Measurements from ENCODE around the gene OR10G8. TPM values are rescaled to one million over a fixed set of nuclear protein-coding genes. Genes with fewer than 3 reads are reported as not detected.

The OR10G8 gene
- total RNA-seq, 2 donors from 2014 or later, result 0.57 TPM; not detected in 1

DNA sequence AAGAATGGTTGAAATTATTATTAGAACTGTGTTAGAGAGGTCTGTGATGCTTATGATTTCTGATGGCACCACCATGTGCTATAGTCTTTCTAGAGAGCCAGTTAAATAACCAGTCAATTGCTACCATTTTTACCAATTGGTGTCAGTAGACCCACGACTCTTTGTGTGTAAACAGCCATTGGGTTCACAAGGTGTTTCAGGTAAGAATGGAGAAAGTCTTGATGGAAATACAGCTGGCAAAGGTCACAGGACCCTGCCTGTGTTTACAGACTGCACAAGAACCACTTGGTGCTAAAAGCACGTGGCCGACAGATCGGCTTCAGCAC is 45.0 kb downstream of the OR10G8 start:
- DNase-seq (ENCODE audit: low spot score), result no peak
- intact Hi-C loops (cut with DNase I), result loop anchor here (10.0 kb wide), 1 partner anchor 523 kb away; no protein-coding TSS in a partner anchor
- WGBS, result 67% methylated on average over 4 of the region's 4 CpGs
- Histone ChIP-seq H3K4me3 (no peak overlapping the region), H3K36me3 (no peaks in the 10 kb centered on the region), H3K27me3 (replicated peaks; ENCODE audit: insufficient read depth) (peaks cover 4% of the 10 kb centered on the region), H3K4me1 (replicated peaks) (no peaks in the 10 kb centered on the region), H3K27ac (no peak overlapping the region), H3K9me3 (no peaks in the 10 kb centered on the region)
- TF ChIP-seq POLR2AphosphoS5 (IDR thresholded peaks at IDR 0.05) (no peak), POLR2A (IDR thresholded peaks at IDR 0.05) (no peak), CTCF (IDR thresholded peaks at IDR 0.05) (no peak)

GRCh38 chr11:124072147-124072546 is 45.5 kb downstream of the OR10G8 start:
- Histone ChIP-seq H3K27me3 (replicated peaks; ENCODE audit: insufficient read depth) (peaks cover 4% of the 10 kb centered on the region), H3K36me3 (no peaks in the 10 kb centered on the region), H3K27ac (no peak overlapping the region), H3K4me1 (replicated peaks) (no peaks in the 10 kb centered on the region), H3K4me3 (no peak overlapping the region), H3K9me3 (no peaks in the 10 kb centered on the region)
- TF ChIP-seq POLR2AphosphoS5 (IDR thresholded peaks at IDR 0.05), result no peak
- TF ChIP-seq CTCF (IDR thresholded peaks at IDR 0.05), result no peak
- no peak for TF ChIP-seq POLR2A (IDR thresholded peaks at IDR 0.05)
- 86% methylated on average over 8 of the region's 8 CpGs for WGBS
- intact Hi-C loops (cut with DNase I), result loop anchor here (10.0 kb wide), 1 partner anchor 523 kb away; no protein-coding TSS in a partner anchor
- no peak for DNase-seq (ENCODE audit: low spot score)

DNA sequence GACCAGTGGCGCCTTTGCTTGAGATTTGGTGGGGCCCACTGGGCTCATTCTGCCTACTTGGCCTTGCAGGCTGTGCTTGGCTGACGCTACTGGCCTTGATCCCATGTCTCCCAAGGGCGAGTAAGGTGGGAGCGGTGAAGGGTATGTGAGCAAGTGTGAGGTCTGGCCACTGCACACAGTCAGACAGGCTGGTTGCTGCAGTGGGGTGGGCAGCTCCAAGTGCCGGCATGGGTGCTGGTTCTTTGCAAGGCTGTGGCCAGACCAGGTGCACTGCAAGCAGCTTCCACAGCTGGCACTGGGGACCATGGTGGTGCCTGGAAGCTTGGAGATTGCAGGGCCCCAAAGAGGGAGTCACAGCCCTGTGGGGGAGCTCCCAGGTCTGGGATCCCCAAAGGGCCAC is 48.0 kb downstream of the OR10G8 start:
- H3K27me3 ChIP-seq (replicated peaks; ENCODE audit: insufficient read depth), result peaks cover 3% of the 10 kb centered on the region
- WGBS, result 94% methylated on average over 5 of the region's 5 CpGs
- H3K4me1 ChIP-seq (replicated peaks), result no peaks in the 10 kb centered on the region
- H3K27ac ChIP-seq, result no peak overlapping the region
- DNase-seq (ENCODE audit: low spot score), result no peak
- H3K36me3 ChIP-seq, result no peaks in the 10 kb centered on the region
- TF ChIP-seq CTCF (IDR thresholded peaks at IDR 0.05) (no peak), POLR2A (IDR thresholded peaks at IDR 0.05) (no peak), POLR2AphosphoS5 (IDR thresholded peaks at IDR 0.05) (no peak)
- no peak overlapping the region for H3K4me3 ChIP-seq
- intact Hi-C loops (cut with DNase I), result loop anchor here (10.0 kb wide), 1 partner anchor 520 kb away; no protein-coding TSS in a partner anchor
- no peaks in the 10 kb centered on the region for H3K9me3 ChIP-seq

DNA sequence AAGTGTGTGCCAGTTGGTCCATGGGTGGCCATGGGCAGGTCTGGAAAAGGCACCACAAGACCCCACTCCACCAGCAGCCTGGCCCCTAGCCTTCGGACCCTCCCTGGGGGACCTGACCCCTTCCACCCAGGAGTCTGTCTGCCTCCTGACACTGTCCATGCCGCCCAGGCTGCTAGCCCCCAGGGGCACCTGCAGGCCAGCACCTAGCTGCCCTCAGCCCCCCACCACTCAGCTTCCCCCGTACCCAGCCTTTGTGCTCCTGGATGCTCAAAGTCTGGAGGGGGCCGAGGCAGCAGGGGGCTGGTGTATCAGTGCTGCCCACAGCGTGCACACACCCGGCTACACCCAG is 48.9 kb downstream of the OR10G8 start:
- intact Hi-C loops (cut with DNase I), result loop anchor here (10.0 kb wide), 1 partner anchor 519 kb away; no protein-coding TSS in a partner anchor
- Histone ChIP-seq H3K4me1 (replicated peaks) (no peaks in the 10 kb centered on the region), H3K4me3 (no peak overlapping the region), H3K36me3 (no peaks in the 10 kb centered on the region), H3K27ac (no peak overlapping the region), H3K9me3 (no peaks in the 10 kb centered on the region), H3K27me3 (replicated peaks; ENCODE audit: insufficient read depth) (no peaks in the 10 kb centered on the region)
- no peak for DNase-seq (ENCODE audit: low spot score)
- WGBS, result 66% methylated on average over 6 of the region's 6 CpGs
- TF ChIP-seq CTCF (IDR thresholded peaks at IDR 0.05) (no peak), POLR2AphosphoS5 (IDR thresholded peaks at IDR 0.05) (no peak), POLR2A (IDR thresholded peaks at IDR 0.05) (no peak)

- Histone ChIP-seq H3K4me1 (replicated peaks) (no peaks in the 10 kb centered on the region), H3K27me3 (replicated peaks; ENCODE audit: insufficient read depth) (no peaks in the 10 kb centered on the region), H3K36me3 (no peaks in the 10 kb centered on the region), H3K4me3 (peak overlapping the region; percentile 11 to 33), H3K9me3 (no peaks in the 10 kb centered on the region), H3K27ac (no peak overlapping the region)
- 6% methylated on average over 36 of the region's 36 CpGs for WGBS
- intact Hi-C loops (cut with DNase I), result loop anchor here (10.0 kb wide), 1 partner anchor 519 kb away; no protein-coding TSS in a partner anchor
- TF ChIP-seq POLR2A (IDR thresholded peaks at IDR 0.05) (no peak), POLR2AphosphoS5 (IDR thresholded peaks at IDR 0.05) (no peak), CTCF (IDR thresholded peaks at IDR 0.05) (no peak)
- DNase-seq (ENCODE audit: low spot score), result no peak
These were observed 49.4 kb downstream of the OR10G8 start for GRCh38 chr11:124075841-124076651.

Data from prostate gland (tissue), 2 donors.